HG02798 (cell line): ENCODE data around the gene SLX4IP.

Experiments used
- ATAC-seq: cut with Tn5 transposase; IDR thresholded peaks from one replicate; pipeline ENCODE4 v1.9.1; 2021; ENCODE audit warnings: mild to moderate bottlenecking; ENCODE audit not compliant: unreplicated experiment, poor library complexity

SLX4IP gene

DNA sequence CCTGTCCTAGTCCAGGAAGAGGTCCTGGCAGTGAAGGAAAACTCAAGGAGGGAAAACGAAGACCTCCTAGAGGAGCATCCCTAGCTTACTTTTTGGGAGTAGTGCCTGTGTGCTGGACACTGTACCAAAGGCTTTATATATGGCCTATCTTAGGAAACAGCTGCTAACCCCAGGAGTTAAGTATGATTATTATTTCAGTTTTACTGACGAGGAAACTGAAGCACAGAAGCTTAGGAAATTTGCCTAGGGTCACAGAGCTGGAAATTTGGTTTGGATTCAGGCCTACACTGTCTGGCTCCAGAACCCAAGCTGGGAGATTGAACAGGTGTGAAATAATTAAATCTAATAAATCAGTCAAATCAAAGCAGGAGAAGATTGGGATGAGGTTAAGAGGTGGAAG lies 78.0 kb downstream of the SLX4IP start:
- ATAC-seq: no peak

GRCh38 chr20:10513931-10514575 lies 78.9 kb downstream of the SLX4IP start:
- ATAC-seq: no peak

DNA sequence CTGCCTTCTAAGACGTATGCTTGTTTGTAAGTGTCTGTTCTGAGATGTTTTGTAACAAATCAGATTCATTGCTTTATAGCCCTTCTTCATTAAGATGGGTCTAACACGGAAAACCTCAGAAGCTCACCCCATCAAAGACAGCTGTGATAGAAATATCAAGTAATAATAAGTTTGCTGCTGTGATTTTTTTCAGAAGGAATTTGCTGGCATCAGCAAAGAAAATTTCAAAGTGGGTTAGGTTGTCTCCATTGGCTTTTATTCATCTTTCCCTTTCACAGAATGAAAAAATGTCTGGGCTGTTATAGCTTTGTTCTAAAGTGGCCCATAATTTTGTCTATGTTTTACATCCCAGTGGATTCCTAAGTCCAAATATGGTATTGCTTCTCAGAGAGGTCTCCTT lies 81.4 kb downstream of the SLX4IP start:
- no peak for ATAC-seq

DNA sequence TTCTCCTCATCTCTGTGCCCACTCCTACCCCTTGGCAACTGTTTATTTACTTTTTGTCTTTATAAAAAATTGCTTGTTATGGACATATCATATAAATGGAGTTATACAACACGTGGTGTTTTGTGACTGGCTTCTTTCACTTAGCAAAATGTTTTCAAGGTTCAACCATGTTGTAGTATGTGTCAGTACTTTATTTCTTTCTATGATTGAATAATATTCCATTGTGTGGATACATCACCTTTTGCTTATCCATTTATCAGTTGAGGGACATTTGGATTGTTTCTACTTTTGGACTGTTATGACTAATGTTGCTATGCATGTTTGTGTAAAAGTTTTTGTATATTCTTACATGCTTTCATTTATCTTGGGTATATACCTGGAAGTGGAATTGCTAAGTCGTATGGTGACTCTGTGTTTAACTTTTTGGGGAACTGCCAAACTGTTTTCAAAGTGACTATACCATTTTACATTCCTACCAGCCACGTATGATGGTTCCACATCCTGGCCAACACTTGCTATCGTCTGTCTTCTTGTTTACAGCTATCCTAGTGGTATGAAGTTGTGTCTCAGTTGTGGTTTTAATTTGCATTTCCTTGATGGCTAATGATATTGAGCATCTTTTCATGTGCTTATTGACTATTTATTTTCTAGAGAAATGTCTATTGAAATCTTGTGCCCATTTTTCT lies 84.4 kb downstream of the SLX4IP start:
- no peak for ATAC-seq

DNA sequence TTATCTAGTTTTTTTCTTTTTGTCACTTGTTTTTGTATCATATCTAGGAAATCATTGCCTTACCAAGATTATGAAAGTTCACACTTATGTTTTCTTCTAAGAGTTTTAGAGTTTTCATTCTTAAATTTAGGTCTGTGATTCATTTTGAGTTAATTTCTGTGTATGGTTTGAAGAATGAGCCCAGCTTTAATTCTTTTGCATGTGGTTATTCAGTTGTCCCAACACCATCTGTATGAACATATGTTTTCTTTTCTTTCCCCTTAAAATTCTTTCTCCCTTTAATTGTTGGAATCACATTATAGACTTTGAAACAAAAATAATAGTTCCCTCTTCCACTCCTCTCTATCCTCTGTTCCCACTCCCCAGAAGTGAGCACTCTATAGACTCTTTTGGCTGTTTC lies 85.4 kb downstream of the SLX4IP start:
- ATAC-seq: no peak

- no peak for ATAC-seq
Observed at GRCh38 chr20:10521068-10521831, 86.1 kb downstream of the SLX4IP start.

DNA sequence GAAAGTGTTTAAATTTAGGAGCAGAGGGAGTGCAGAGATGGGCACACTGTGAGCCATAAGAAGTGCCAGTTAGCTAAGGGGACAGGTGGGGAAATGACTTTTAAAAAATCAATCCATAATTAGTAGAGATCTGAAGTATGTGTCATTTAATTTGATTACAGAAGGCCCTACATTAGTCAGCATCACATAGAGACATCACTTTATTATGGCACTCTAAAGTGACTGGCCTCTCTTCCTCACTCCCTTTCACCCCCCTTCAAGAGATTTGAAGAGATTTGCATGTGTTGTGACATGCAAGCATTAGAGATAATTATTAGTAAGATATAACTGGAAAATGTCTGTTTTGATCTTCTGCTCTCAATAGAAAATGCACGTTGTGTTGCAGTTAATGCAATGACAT lies 86.7 kb downstream of the SLX4IP start:
- no peak for ATAC-seq

GRCh38 chr20:10522328-10522727 lies 87.2 kb downstream of the SLX4IP start:
- ATAC-seq: no peak

GRCh38 chr20:10523443-10523842 lies 88.3 kb downstream of the SLX4IP start:
- no peak for ATAC-seq

DNA sequence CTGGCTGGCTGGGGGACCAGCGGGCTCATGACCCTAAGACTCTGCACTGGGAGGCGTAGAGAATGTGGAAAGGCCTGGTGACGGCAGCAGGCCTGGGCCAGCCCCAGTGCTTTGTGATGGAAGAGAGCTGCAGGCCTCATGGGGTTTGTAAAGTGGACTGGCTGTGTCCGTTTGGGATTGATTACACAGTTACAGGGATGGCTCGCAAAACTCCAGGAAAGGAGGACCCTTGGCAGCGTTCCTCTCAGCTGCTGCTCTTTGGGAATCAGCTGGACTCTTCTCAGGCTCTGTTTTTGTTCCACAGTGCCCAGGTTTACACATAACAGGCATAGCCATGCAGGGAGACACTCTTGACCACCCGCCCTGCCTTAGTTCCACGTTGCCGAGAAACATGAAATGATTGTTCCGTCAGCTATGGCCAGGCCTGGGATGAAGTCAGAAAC lies 89.0 kb downstream of the SLX4IP start:
- no peak for ATAC-seq

GRCh38 chr20:10524643-10525042 lies 89.5 kb downstream of the SLX4IP start:
- ATAC-seq: no peak

DNA sequence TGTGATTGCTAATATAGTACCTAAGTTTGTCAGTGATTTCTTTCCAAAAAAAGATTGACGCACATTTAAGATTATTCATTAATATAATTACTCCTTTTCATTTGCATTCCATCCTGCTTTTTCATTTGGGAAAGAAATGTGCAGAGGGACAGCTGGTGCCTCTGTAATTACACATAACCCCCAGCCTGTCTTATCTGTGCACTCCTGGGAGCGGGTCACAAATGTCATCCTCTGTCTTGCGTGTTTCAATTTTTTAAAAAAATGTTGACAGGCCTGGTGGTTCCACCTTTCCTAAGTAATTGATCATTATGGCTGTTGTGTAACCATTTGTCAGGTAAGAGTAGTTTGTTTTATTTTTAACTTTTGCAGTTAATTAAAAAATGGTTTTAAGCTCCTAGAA lies 92.7 kb downstream of the SLX4IP start:
- no peak for ATAC-seq

- no peak for ATAC-seq
Observed at GRCh38 chr20:10530883-10531282, 95.8 kb downstream of the SLX4IP start.

- no peak for ATAC-seq
Observed at GRCh38 chr20:10531848-10532247, 96.7 kb downstream of the SLX4IP start.

GRCh38 chr20:10532361-10532760 lies 97.3 kb downstream of the SLX4IP start:
- ATAC-seq: no peak

DNA sequence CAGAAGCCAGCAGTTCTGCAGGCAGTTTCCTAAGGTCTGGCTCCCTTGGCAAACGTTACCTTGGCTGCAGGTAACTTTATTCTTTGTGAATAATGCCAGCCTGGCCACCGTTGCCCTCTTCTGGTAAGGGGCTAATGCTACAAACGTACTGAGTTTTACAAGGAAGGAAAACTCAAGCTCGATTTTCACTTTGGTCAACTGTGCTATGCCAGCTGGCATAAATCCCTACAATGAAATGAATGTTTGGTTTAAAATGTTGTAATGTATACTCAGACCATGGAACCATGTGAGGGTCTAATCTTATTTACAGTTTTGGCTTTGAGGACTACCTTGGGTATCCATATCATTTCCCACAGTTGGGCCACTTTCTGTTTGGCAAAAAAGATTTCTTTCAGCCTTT lies 101.4 kb downstream of the SLX4IP start:
- ATAC-seq: no peak

DNA sequence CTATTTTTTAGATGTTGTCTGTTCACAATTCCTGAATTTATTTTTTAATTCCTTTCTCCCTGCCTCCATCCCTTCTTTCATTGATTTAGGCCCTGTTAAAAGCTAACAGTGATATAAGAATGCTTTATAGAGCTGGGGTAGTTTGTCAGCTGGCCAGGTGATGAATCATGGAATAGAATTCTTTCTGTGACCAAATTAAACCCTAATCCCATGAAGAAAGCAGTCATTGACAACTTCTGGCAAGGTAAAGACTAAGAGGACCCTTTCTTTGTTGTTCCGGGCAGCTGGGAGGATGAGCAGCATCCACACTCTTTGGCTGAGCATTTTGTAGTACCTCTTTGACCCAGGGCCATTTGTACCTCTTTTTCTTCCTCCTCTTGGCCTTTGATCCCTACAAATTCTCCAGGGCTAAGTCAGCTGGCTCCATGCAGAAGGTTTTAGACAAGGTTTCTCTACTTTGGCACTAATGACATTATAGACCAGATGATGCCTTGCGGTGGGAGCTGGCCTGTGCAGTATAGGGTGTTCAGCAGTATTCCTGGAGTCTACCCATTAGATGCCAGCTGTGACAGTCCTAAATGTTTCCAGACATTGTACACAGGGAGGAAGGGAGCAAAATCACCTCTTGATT lies 102.9 kb downstream of the SLX4IP start:
- no peak for ATAC-seq

GRCh38 chr20:10538768-10539167 lies 103.7 kb downstream of the SLX4IP start:
- no peak for ATAC-seq

GRCh38 chr20:10539818-10540553 lies 104.9 kb downstream of the SLX4IP start:
- ATAC-seq: no peak
